Neural progenitor cell (in vitro differentiated cells): ENCODE results near the gene TOR1B.

Source experiments
- CTCF ChIP-seq: fragments of 200-600 bp; sonication (generic); IDR thresholded peaks from 2 replicates; pipeline ENCODE4 v1.5.1; 2017; ENCODE audit warnings: antibody characterized with exemption, mild to moderate bottlenecking
- EZH2 ChIP-seq: fragments of 200-600 bp; sonication (generic); IDR thresholded peaks from 2 replicates; pipeline ENCODE4 v1.6.1; 2017; ENCODE audit warnings: antibody characterized with exemption, mild to moderate bottlenecking, moderate library complexity
- EZH2phosphoT487 ChIP-seq: fragments of 200-600 bp; sonication (generic); IDR thresholded peaks from 2 replicates; pipeline ENCODE4 v1.6.1; 2017; ENCODE audit warnings: antibody characterized with exemption

- TF ChIP-seq CTCF = no peak
- TF ChIP-seq EZH2 = no peak
- no peak for TF ChIP-seq EZH2phosphoT487
These were observed 25.8 kb upstream of the TOR1B start for GRCh38 chr9:129776938-129777768.
